GM18526 (cell line): Measurements from ENCODE around the gene COL6A3.

Experiments used
- POLR2A ChIP-seq: IDR thresholded peaks from 3 replicates; pipeline ENCODE4 v1.6.1; 2011; ENCODE audit not compliant: insufficient read length; ENCODE audit errors: extremely low read depth

COL6A3 gene

GRCh38 chr2:237326266-237327171 is 87.4 kb downstream of the COL6A3 start:
- TF ChIP-seq POLR2A = no peak

- TF ChIP-seq POLR2A = no peak
Measured at GRCh38 chr2:237324837-237325236, 89.1 kb downstream of the COL6A3 start.

- TF ChIP-seq POLR2A = no peak
Measured at GRCh38 chr2:237324405-237324831, 89.5 kb downstream of the COL6A3 start.

- TF ChIP-seq POLR2A = no peak
Measured at GRCh38 chr2:237323656-237324055, 90.3 kb downstream of the COL6A3 start.

- TF ChIP-seq POLR2A = no peak
Measured at GRCh38 chr2:237322564-237322963, 91.4 kb downstream of the COL6A3 start.

GRCh38 chr2:237321746-237322145 is 92.2 kb downstream of the COL6A3 start:
- no peak for TF ChIP-seq POLR2A

GRCh38 chr2:237320801-237321560 is 93.0 kb downstream of the COL6A3 start:
- no peak for TF ChIP-seq POLR2A

GRCh38 chr2:237319887-237320286 is 94.1 kb downstream of the COL6A3 start:
- no peak for TF ChIP-seq POLR2A

GRCh38 chr2:237319086-237319820 is 94.7 kb downstream of the COL6A3 start:
- TF ChIP-seq POLR2A = no peak

GRCh38 chr2:237316339-237316738 is 97.6 kb downstream of the COL6A3 start:
- TF ChIP-seq POLR2A = no peak

GRCh38 chr2:237315829-237316225 is 98.1 kb downstream of the COL6A3 start:
- TF ChIP-seq POLR2A = no peak

- TF ChIP-seq POLR2A = no peak
Measured at GRCh38 chr2:237315170-237315828, 98.7 kb downstream of the COL6A3 start.

- no peak for TF ChIP-seq POLR2A
Measured at GRCh38 chr2:237314681-237315080, 99.3 kb downstream of the COL6A3 start.

GRCh38 chr2:237314198-237314597 is 99.8 kb downstream of the COL6A3 start:
- TF ChIP-seq POLR2A = no peak

GRCh38 chr2:237312021-237312755 is 101.8 kb downstream of the COL6A3 start:
- TF ChIP-seq POLR2A = no peak
